HG02759 (cell line): ENCODE measurements around the gene STXBP6.

Experiments
- ATAC-seq: cut with Tn5 transposase; IDR thresholded peaks from one replicate; pipeline ENCODE4 v1.9.1; 2021; ENCODE audit warnings: mild to moderate bottlenecking, moderate library complexity; ENCODE audit not compliant: unreplicated experiment

The STXBP6 gene

DNA sequence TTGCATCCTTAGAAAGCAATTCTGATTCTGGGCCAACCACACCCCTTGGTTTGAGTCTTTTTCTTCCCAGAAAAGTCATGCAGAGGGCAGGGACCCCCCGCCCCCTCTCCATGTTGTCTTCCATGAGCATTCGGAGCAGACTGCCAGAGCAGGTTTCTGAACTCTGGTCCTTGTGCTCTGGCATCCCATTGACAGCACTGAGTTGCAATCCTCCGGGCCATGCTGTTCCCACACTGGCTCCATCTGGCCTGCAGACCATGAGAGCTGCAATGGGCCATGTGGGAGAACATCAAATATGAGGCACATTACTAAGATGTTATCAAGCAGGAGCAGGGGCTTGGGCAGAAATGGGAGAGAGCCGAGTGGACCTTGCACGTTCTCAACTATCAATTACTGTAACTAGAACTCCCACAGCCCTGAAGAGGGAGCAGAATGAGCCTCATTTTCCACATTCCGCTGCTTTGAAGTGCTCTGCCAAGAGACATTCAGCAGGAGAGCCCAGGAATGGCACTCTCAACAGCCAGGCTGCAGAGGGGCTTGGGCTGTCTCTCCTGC, 157.4 kb downstream of the STXBP6 start:
- no peak for ATAC-seq

DNA sequence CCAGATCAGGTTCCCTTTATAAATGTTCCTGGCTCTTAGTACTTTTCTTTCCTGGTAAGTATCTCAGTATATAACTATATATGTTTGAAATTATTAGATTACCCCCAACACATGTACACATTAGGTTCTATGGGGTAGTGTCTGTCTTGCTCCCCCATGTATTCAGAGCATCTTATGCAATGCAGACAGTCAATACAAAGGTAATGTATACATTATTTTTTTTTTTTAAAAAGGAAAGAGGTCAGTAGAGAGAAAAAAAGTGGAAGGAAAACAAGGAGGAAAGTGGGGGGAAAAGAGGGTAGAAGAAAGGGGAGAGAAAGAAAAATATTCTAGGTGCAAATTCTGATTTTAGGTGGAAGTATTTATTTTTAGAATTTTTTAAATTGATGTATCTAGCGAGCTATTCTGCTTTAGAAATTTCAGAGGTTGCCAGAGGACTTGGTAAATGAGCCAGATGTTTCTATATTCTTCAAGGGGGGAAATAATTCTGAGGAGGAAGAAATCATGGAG, 157.9 kb downstream of the STXBP6 start:
- ATAC-seq = no peak

DNA sequence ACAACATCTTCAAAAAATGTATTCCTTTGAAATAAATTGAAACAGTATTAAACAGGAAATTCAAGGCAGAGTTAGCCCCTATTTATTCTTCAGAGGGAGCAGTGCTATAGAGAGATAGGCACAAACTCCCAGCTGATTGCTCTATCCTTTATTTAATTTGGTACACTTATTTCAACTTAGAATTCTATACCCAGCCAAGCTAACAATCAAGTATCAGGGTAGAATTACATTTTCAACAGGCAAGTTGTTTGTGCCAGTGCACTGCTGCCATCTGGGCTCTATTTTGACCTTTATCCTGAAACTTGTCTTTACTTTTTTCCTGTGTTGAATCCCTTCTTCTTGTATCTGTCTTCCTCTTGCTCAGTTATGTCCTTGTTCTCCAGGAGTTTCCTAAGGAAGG, 159.2 kb downstream of the STXBP6 start:
- ATAC-seq = no peak

- ATAC-seq = no peak
Measured at GRCh38 chr14:24889843-24890242, 160.1 kb downstream of the STXBP6 start.

- no peak for ATAC-seq
Measured at GRCh38 chr14:24888532-24888931, 161.4 kb downstream of the STXBP6 start.

GRCh38 chr14:24887623-24888304, 162.2 kb downstream of the STXBP6 start:
- no peak for ATAC-seq

DNA sequence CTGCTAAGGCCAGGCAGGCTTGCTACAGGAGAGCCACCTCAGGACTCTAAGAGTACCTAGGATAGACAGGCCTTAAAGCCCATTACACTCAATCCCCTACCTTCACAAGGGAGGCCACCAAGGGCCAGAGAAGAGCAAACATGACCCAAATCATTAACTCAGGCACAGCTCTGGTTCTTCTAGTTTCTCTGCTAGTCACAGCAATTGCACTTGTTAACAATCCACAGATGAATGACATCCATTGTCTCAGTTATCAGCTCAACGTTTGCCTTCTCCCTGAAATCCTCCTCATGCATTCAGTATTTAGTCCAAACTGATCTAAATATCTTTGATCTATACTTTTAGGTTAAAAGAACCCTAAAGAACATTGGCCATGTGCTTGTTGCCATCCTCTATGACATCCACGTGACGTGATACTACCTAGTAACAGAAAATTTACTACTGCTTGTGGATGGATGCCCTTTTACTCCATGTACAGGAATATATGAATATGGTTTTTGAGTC, 164.5 kb downstream of the STXBP6 start:
- no peak for ATAC-seq

GRCh38 chr14:24883576-24883975, 166.4 kb downstream of the STXBP6 start:
- no peak for ATAC-seq

- no peak for ATAC-seq
Measured at GRCh38 chr14:24881116-24881893, 168.6 kb downstream of the STXBP6 start.

- ATAC-seq = no peak
Measured at GRCh38 chr14:24880689-24881088, 169.3 kb downstream of the STXBP6 start.

GRCh38 chr14:24879661-24880386, 170.1 kb downstream of the STXBP6 start:
- ATAC-seq = no peak

- no peak for ATAC-seq
Measured at GRCh38 chr14:24876996-24877395, 173.0 kb downstream of the STXBP6 start.

DNA sequence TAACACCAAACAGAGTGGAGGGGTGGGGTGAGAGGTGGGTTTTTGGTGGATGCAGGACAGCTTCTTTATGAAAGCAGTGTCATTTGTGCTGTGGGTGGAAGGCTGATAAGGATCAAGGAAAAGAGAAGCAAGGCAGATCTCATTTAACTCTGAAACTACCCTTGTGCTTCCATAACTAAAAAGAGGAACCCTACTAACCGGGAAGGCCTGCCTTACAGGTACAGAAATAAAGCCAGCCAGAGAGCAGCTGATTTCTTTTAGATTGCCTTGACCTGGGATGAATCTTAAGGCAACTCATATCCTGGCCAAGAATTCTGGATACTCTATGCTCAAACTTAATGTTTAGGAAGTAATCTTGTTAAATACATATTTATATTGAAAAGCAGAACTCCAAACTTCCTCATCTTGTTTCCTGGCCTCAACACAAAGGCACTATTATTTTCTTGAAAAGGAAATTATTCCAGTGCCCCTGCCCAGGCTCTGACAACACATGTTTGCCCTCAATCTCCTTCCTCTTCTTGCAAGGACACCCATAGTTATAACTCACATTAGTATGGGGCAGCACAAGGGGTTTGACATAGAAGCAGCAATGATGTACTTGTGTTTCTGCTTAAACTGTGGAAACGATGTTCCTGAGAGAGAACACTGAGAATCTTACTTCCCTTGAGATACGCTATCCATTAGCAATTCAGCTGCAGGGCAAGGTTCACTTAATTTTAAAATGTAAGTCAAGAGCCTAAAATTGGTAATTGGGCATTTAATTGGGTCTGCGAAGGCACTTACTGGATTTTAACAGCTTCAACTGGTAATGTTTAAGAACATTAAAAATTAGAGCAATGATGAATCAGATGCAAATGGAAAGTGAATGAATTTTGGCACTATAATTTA, 173.7 kb downstream of the STXBP6 start:
- ATAC-seq = no peak

DNA sequence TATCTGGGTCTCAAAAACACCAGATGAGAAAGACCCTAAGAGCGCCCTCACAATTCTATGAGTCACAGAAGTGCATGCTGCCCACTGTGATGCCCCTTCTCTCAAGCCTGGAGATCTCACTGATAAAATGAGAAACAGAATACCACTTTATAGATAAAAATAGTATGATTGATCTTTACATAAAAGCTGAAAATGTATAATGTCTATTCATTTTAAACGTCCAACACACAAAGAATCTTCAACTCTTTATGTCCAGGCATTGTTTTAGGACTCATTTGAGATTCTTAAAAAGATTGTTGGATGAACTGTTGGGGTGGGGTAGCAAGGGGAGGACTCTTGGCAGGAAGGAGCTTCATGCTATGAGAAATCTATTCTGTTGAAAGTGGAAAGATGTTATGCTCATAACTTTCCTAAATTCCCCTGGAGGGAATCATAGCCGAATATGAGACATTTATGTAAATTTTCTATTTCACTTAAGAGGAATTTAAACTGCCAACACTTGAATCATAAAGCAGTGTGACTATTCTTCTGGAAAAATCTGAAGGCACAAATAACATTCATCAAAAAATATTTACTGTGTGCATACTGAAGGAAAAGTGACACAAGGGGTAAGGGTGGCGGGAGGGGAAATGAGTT, 174.6 kb downstream of the STXBP6 start:
- ATAC-seq = no peak

DNA sequence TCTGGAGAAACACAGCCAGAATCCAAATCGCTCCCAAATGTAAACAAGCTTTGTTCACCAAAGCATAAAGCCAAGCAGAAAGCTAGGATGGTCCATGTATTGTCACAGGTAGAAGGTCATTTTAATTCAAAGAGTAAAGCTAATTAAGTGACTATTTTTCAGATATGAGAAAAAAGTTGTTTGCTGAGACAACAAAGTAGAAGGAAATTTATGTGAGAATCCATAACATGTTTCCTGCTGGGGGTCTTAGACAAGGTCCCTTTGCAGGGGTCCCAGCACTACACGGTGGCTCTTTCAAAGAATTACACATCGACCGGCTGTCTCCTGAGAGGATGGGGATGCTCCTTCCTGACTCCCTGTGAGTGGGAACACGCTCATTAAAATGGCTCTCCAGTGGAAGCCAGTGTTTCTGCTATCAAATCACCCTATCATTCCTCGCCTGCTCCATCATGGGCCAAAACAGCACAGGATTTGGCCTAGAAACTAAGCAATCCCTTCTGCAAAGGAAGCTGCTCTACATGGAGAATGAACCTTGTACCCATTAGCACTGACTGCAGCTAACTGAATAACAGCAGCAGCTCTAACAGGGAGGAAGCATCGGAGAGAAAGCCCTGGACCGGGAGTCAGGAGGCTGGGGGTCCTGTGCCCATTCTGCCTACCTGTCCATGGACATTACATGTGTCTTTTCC, 175.3 kb downstream of the STXBP6 start:
- no peak for ATAC-seq

- no peak for ATAC-seq
Measured at GRCh38 chr14:24873551-24873950, 176.4 kb downstream of the STXBP6 start.

GRCh38 chr14:24870949-24871701, 178.8 kb downstream of the STXBP6 start:
- no peak for ATAC-seq

DNA sequence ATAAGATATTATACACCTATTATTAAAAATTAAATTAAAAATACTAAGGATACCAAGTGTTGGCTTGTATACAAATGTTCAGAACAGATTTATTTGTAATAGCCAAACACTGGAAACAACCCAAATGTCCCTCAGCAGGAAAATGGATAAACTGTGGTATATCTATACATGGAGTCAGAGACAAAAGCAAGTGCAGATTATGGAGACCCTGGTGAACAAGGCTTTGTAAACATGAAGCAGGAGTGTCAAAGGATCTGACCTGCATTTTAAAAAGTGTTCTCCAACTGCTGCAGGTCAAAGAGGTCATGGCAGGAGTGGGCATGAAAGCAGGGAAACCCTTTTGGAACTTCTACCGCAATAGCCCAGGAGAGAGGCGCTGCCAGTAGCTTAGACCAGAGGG, 181.6 kb downstream of the STXBP6 start:
- no peak for ATAC-seq
